HG03354 (cell line): ENCODE data around the gene SEMA3C.

ENCODE experiments used
- ATAC-seq: cut with Tn5 transposase; IDR thresholded peaks from one replicate; pipeline ENCODE4 v1.9.1; 2021; ENCODE audit warnings: mild to moderate bottlenecking; ENCODE audit not compliant: unreplicated experiment, poor library complexity, severe bottlenecking

The SEMA3C gene

GRCh38 chr7:80830584-80831285, 88.1 kb downstream of the SEMA3C start:
- ATAC-seq = no peak

GRCh38 chr7:80830010-80830409, 88.8 kb downstream of the SEMA3C start:
- no peak for ATAC-seq

- ATAC-seq = no peak
Observed at GRCh38 chr7:80829527-80829926, 89.3 kb downstream of the SEMA3C start.

GRCh38 chr7:80827239-80827633, 91.6 kb downstream of the SEMA3C start:
- no peak for ATAC-seq

- ATAC-seq = no peak
Observed at GRCh38 chr7:80826520-80827238, 92.2 kb downstream of the SEMA3C start.

- no peak for ATAC-seq
Observed at GRCh38 chr7:80825499-80825898, 93.4 kb downstream of the SEMA3C start.

- ATAC-seq = no peak
Observed at GRCh38 chr7:80824253-80824652, 94.6 kb downstream of the SEMA3C start.

- no peak for ATAC-seq
Observed at GRCh38 chr7:80823057-80823456, 95.8 kb downstream of the SEMA3C start.

- ATAC-seq = no peak
Observed at GRCh38 chr7:80821771-80822319, 97.0 kb downstream of the SEMA3C start.

- ATAC-seq = no peak
Observed at GRCh38 chr7:80819503-80819902, 99.3 kb downstream of the SEMA3C start.

- no peak for ATAC-seq
Observed at GRCh38 chr7:80818181-80818580, 100.7 kb downstream of the SEMA3C start.

GRCh38 chr7:80816806-80817205, 102.0 kb downstream of the SEMA3C start:
- no peak for ATAC-seq

- no peak for ATAC-seq
Observed at GRCh38 chr7:80815733-80816132, 103.1 kb downstream of the SEMA3C start.

- no peak for ATAC-seq
Observed at GRCh38 chr7:80809545-80809944, 109.3 kb downstream of the SEMA3C start.

GRCh38 chr7:80807166-80807900, 111.5 kb downstream of the SEMA3C start:
- no peak for ATAC-seq

- ATAC-seq = no peak
Observed at GRCh38 chr7:80806663-80807062, 112.2 kb downstream of the SEMA3C start.

GRCh38 chr7:80804589-80804988, 114.3 kb downstream of the SEMA3C start:
- no peak for ATAC-seq

GRCh38 chr7:80802527-80802926, 116.3 kb downstream of the SEMA3C start:
- no peak for ATAC-seq

GRCh38 chr7:80794631-80795573, 123.9 kb downstream of the SEMA3C start:
- no peak for ATAC-seq
